Neural progenitor cell (in vitro differentiated cells): ENCODE measurements around the gene DPP3.

Source experiments
- EZH2 ChIP-seq: fragments of 200-600 bp; sonication (generic); IDR thresholded peaks from 2 replicates; pipeline ENCODE4 v1.6.1; 2017; ENCODE audit warnings: antibody characterized with exemption, mild to moderate bottlenecking, moderate library complexity
- EZH2phosphoT487 ChIP-seq: fragments of 200-600 bp; sonication (generic); IDR thresholded peaks from 2 replicates; pipeline ENCODE4 v1.6.1; 2017; ENCODE audit warnings: antibody characterized with exemption
- TF ChIP-seq, protein P1 (sequence below): fragments of 200-600 bp; sonication (generic); IDR thresholded peaks from 2 replicates; pipeline ENCODE4 v1.5.1; 2017; ENCODE audit warnings: antibody characterized with exemption, mild to moderate bottlenecking

DNA sequence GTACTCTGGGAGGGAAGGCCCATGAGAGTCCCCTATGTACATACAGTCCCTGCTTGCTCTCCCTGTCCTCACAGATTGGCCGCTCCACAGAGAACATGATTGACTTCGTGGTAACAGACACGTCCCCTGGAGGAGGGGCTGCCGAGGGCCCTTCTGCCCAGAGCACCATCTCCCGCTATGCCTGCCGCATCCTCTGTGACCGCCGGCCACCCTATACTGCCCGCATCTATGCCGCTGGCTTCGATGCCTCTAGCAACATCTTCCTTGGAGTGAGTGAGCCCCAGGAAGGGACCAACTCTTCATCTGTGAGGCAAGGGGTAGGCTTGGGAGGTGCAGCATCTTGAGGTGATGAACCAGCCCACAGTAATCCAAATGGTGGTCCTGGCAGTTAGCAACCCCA, 7.1 kb upstream of the DPP3 start:
- TF ChIP-seq, protein P1, sequence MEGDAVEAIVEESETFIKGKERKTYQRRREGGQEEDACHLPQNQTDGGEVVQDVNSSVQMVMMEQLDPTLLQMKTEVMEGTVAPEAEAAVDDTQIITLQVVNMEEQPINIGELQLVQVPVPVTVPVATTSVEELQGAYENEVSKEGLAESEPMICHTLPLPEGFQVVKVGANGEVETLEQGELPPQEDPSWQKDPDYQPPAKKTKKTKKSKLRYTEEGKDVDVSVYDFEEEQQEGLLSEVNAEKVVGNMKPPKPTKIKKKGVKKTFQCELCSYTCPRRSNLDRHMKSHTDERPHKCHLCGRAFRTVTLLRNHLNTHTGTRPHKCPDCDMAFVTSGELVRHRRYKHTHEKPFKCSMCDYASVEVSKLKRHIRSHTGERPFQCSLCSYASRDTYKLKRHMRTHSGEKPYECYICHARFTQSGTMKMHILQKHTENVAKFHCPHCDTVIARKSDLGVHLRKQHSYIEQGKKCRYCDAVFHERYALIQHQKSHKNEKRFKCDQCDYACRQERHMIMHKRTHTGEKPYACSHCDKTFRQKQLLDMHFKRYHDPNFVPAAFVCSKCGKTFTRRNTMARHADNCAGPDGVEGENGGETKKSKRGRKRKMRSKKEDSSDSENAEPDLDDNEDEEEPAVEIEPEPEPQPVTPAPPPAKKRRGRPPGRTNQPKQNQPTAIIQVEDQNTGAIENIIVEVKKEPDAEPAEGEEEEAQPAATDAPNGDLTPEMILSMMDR, result no peak
- TF ChIP-seq EZH2 (no peak), EZH2phosphoT487 (no peak)
